ENCODE measurements around the gene HDAC11. TPM values are rescaled to one million over a fixed set of nuclear protein-coding genes. Genes with fewer than 3 reads are reported as not detected.

HDAC11 gene
- total and polyA plus RNA-seq, 5 donors from 2014 or later, result 2.1 to 8.8 (median 3.3) TPM

GRCh38 chr3:13502791-13503060, 22.6 kb downstream of the HDAC11 start:
- Mint-ChIP-seq H3K4me3 (no peak overlapping the region), H3K27ac (no peak overlapping the region), H3K4me1 (no peaks in the 10 kb centered on the region), H3K9me3 (no peaks in the 10 kb centered on the region), H3K27me3 (no peaks in the 10 kb centered on the region), H3K36me3 (no peaks in the 10 kb centered on the region)
- DNase-seq, result no peak
- no peak overlapping the region for H3K4me3 ChIP-seq (ENCODE audit: low read depth, low read length)
- H3K27ac ChIP-seq (ENCODE audit: insufficient read depth, low read length, poor library complexity, severe bottlenecking), result no peak overlapping the region
- H3K27me3 ChIP-seq (ENCODE audit: control insufficient read depth, insufficient read depth, low read length), result no peaks in the 10 kb centered on the region
- H3K36me3 ChIP-seq (ENCODE audit: control insufficient read depth, insufficient read depth, low read length), result no peaks in the 10 kb centered on the region
- H3K9me3 ChIP-seq (ENCODE audit: control insufficient read depth in 2 of 2, low read length in 2 of 2), result no peaks in the 10 kb centered on the region
- no peak for ATAC-seq (ENCODE audit: low read depth in 2 of 2)
- H3K4me1 ChIP-seq (ENCODE audit: control insufficient read depth, insufficient read depth, low read length, poor library complexity, severe bottlenecking), result no peaks in the 10 kb centered on the region

- Histone ChIP-seq H3K27ac (ENCODE audit: insufficient read depth, low read length, poor library complexity, severe bottlenecking) (no peak overlapping the region), H3K36me3 (ENCODE audit: control insufficient read depth, insufficient read depth, low read length) (no peaks in the 10 kb centered on the region), H3K9me3 (ENCODE audit: control insufficient read depth in 2 of 2, low read length in 2 of 2) (no peaks in the 10 kb centered on the region), H3K4me1 (ENCODE audit: control insufficient read depth, insufficient read depth, low read length, poor library complexity, severe bottlenecking) (no peaks in the 10 kb centered on the region), H3K27me3 (ENCODE audit: control insufficient read depth, insufficient read depth, low read length) (no peaks in the 10 kb centered on the region), H3K4me3 (ENCODE audit: low read depth, low read length) (no peak overlapping the region)
- Mint-ChIP-seq H3K27me3 (no peaks in the 10 kb centered on the region), H3K27ac (no peak overlapping the region), H3K4me1 (no peaks in the 10 kb centered on the region), H3K4me3 (no peak overlapping the region), H3K36me3 (no peaks in the 10 kb centered on the region), H3K9me3 (no peaks in the 10 kb centered on the region)
- no peak for DNase-seq
- no peak for ATAC-seq (ENCODE audit: low read depth in 2 of 2)
Observed at GRCh38 chr3:13504161-13504831, 24.2 kb downstream of the HDAC11 start.

GRCh38 chr3:13505147-13506130, 25.3 kb downstream of the HDAC11 start:
- DNase-seq (no peak), ATAC-seq (ENCODE audit: low read depth in 2 of 2) (no peak)
- Mint-ChIP-seq H3K27ac (no peak overlapping the region), H3K4me3 (no peak overlapping the region), H3K9me3 (no peaks in the 10 kb centered on the region), H3K36me3 (no peaks in the 10 kb centered on the region), H3K27me3 (no peaks in the 10 kb centered on the region), H3K4me1 (no peaks in the 10 kb centered on the region)
- Histone ChIP-seq H3K9me3 (ENCODE audit: control insufficient read depth in 2 of 2, low read length in 2 of 2) (no peaks in the 10 kb centered on the region), H3K27me3 (ENCODE audit: control insufficient read depth, insufficient read depth, low read length) (no peaks in the 10 kb centered on the region), H3K36me3 (ENCODE audit: control insufficient read depth, insufficient read depth, low read length) (no peaks in the 10 kb centered on the region), H3K27ac (ENCODE audit: insufficient read depth, low read length, poor library complexity, severe bottlenecking) (no peak overlapping the region), H3K4me3 (ENCODE audit: low read depth, low read length) (no peak overlapping the region), H3K4me1 (ENCODE audit: control insufficient read depth, insufficient read depth, low read length, poor library complexity, severe bottlenecking) (no peaks in the 10 kb centered on the region)

- no peaks in the 10 kb centered on the region for H3K4me1 Mint-ChIP-seq
- H3K9me3 ChIP-seq (ENCODE audit: control insufficient read depth in 2 of 2, low read length in 2 of 2), result no peaks in the 10 kb centered on the region
- DNase-seq, result no peak
- no peaks in the 10 kb centered on the region for H3K4me1 ChIP-seq (ENCODE audit: control insufficient read depth, insufficient read depth, low read length, poor library complexity, severe bottlenecking)
- no peaks in the 10 kb centered on the region for H3K9me3 Mint-ChIP-seq
- no peaks in the 10 kb centered on the region for H3K36me3 ChIP-seq (ENCODE audit: control insufficient read depth, insufficient read depth, low read length)
- no peaks in the 10 kb centered on the region for H3K27me3 ChIP-seq (ENCODE audit: control insufficient read depth, insufficient read depth, low read length)
- H3K4me3 Mint-ChIP-seq, result no peak overlapping the region
- no peak for ATAC-seq (ENCODE audit: low read depth in 2 of 2)
- no peak overlapping the region for H3K27ac ChIP-seq (ENCODE audit: insufficient read depth, low read length, poor library complexity, severe bottlenecking)
- no peaks in the 10 kb centered on the region for H3K36me3 Mint-ChIP-seq
- H3K27me3 Mint-ChIP-seq, result no peaks in the 10 kb centered on the region
- no peak overlapping the region for H3K27ac Mint-ChIP-seq
- no peak overlapping the region for H3K4me3 ChIP-seq (ENCODE audit: low read depth, low read length)
Observed at GRCh38 chr3:13506239-13506638, 26.1 kb downstream of the HDAC11 start.

GRCh38 chr3:13506680-13507079, 26.6 kb downstream of the HDAC11 start:
- Mint-ChIP-seq H3K4me1 (no peaks in the 10 kb centered on the region), H3K27ac (no peak overlapping the region), H3K9me3 (no peaks in the 10 kb centered on the region), H3K27me3 (no peaks in the 10 kb centered on the region), H3K4me3 (no peak overlapping the region), H3K36me3 (no peaks in the 10 kb centered on the region)
- no peak overlapping the region for H3K4me3 ChIP-seq (ENCODE audit: low read depth, low read length)
- H3K27me3 ChIP-seq (ENCODE audit: control insufficient read depth, insufficient read depth, low read length), result no peaks in the 10 kb centered on the region
- DNase-seq (no peak), ATAC-seq (ENCODE audit: low read depth in 2 of 2) (no peak)
- H3K4me1 ChIP-seq (ENCODE audit: control insufficient read depth, insufficient read depth, low read length, poor library complexity, severe bottlenecking), result no peaks in the 10 kb centered on the region
- no peaks in the 10 kb centered on the region for H3K36me3 ChIP-seq (ENCODE audit: control insufficient read depth, insufficient read depth, low read length)
- no peaks in the 10 kb centered on the region for H3K9me3 ChIP-seq (ENCODE audit: control insufficient read depth in 2 of 2, low read length in 2 of 2)
- no peak overlapping the region for H3K27ac ChIP-seq (ENCODE audit: insufficient read depth, low read length, poor library complexity, severe bottlenecking)

- Mint-ChIP-seq H3K27me3 (no peaks in the 10 kb centered on the region), H3K4me1 (no peaks in the 10 kb centered on the region), H3K27ac (peak overlapping the region in 1 of 3 donors; percentile 71), H3K36me3 (no peaks in the 10 kb centered on the region), H3K4me3 (no peak overlapping the region), H3K9me3 (no peaks in the 10 kb centered on the region)
- no peaks in the 10 kb centered on the region for H3K4me1 ChIP-seq (ENCODE audit: control insufficient read depth, insufficient read depth, low read length, poor library complexity, severe bottlenecking)
- no peaks in the 10 kb centered on the region for H3K9me3 ChIP-seq (ENCODE audit: control insufficient read depth in 2 of 2, low read length in 2 of 2)
- ATAC-seq (ENCODE audit: low read depth in 2 of 2) (no peak), DNase-seq (no peak)
- H3K27ac ChIP-seq (ENCODE audit: insufficient read depth, low read length, poor library complexity, severe bottlenecking), result no peak overlapping the region
- no peaks in the 10 kb centered on the region for H3K27me3 ChIP-seq (ENCODE audit: control insufficient read depth, insufficient read depth, low read length)
- no peaks in the 10 kb centered on the region for H3K36me3 ChIP-seq (ENCODE audit: control insufficient read depth, insufficient read depth, low read length)
- no peak overlapping the region for H3K4me3 ChIP-seq (ENCODE audit: low read depth, low read length)
Observed at GRCh38 chr3:13507247-13507569, 27.1 kb downstream of the HDAC11 start.

- Histone ChIP-seq H3K4me1 (ENCODE audit: control insufficient read depth, insufficient read depth, low read length, poor library complexity, severe bottlenecking) (no peaks in the 10 kb centered on the region), H3K27ac (ENCODE audit: insufficient read depth, low read length, poor library complexity, severe bottlenecking) (no peak overlapping the region), H3K36me3 (ENCODE audit: control insufficient read depth, insufficient read depth, low read length) (no peaks in the 10 kb centered on the region), H3K4me3 (ENCODE audit: low read depth, low read length) (no peak overlapping the region), H3K27me3 (ENCODE audit: control insufficient read depth, insufficient read depth, low read length) (no peaks in the 10 kb centered on the region), H3K9me3 (ENCODE audit: control insufficient read depth in 2 of 2, low read length in 2 of 2) (no peaks in the 10 kb centered on the region)
- no peak overlapping the region for H3K4me3 Mint-ChIP-seq
- H3K36me3 Mint-ChIP-seq, result no peaks in the 10 kb centered on the region
- H3K9me3 Mint-ChIP-seq, result no peaks in the 10 kb centered on the region
- no peaks in the 10 kb centered on the region for H3K27me3 Mint-ChIP-seq
- no peaks in the 10 kb centered on the region for H3K4me1 Mint-ChIP-seq
- ATAC-seq (ENCODE audit: low read depth in 2 of 2) (no peak), DNase-seq (no peak)
- H3K27ac Mint-ChIP-seq, result no peak overlapping the region
Observed at GRCh38 chr3:13507570-13508339, 27.6 kb downstream of the HDAC11 start.

Data from CD4-positive, CD25-positive, alpha-beta regulatory T cell (primary cell).